K562 (cell line): ENCODE measurements around the gene SERTAD2. TPM values are rescaled to one million over a fixed set of nuclear protein-coding genes. Genes with fewer than 3 reads are reported as not detected.
A peak's percentile ranks its signal among the peaks of the same experiment; 100 is the strongest.

Source experiments
- ATF7 ChIP-seq: fragments of 450-650 bp; IDR thresholded peaks from 2 replicates; pipeline ENCODE4 v1.7.1; 2014; ENCODE audit warnings: mild to moderate bottlenecking, moderate library complexity
- BRCA1 ChIP-seq, 2 experiments: fragments of 450-650 bp in 1 of 2; sonication (generic) in 1 of 2; formaldehyde crosslinking in 1 of 2; IDR thresholded peaks; 2 replicates each; pipeline versions ENCODE4 v1.5.0 to v1.6.1; 2017 to 2020; ENCODE audit warnings: mild to moderate bottlenecking in 1 of 2, missing genetic modification reagents in 1 of 2
- CTBP1 ChIP-seq: fragments of 450-650 bp; IDR thresholded peaks from 2 replicates; pipeline ENCODE4 v1.6.1; 2016; ENCODE audit warnings: borderline replicate concordance
- ILK ChIP-seq: fragments of 450-650 bp; IDR thresholded peaks from 2 replicates; pipeline ENCODE4 v1.6.1; 2016; ENCODE audit warnings: missing genetic modification characterization, low read depth, mild to moderate bottlenecking, missing compliant biosample characterization, moderate library complexity, borderline replicate concordance
- KDM1A ChIP-seq, 2 experiments: fragments of 450-650 bp; IDR thresholded peaks; 2 replicates each; pipeline ENCODE4 v1.6.1; 2016; ENCODE audit warnings: mild to moderate bottlenecking in 2 of 2
- MAX ChIP-seq: sonication (generic); formaldehyde crosslinking; IDR thresholded peaks from 2 replicates; pipeline ENCODE4 v1.9.0; 2022; ENCODE audit warnings: mild to moderate bottlenecking, missing genetic modification reagents
- NKRF ChIP-seq: fragments of 450-650 bp; IDR thresholded peaks from 2 replicates; pipeline ENCODE4 v1.6.1; 2016; ENCODE audit warnings: borderline replicate concordance
- NONO ChIP-seq, 2 experiments: fragments of 200-400 bp in 1 of 2; fragments of 450-650 bp in 1 of 2; formaldehyde crosslinking in 1 of 2; IDR thresholded peaks; 2 replicates each; pipeline ENCODE4 v1.6.1; 2017; ENCODE audit warnings: low read depth in 2 of 2, mild to moderate bottlenecking in 2 of 2, moderate library complexity in 2 of 2, low read length in 1 of 2
- PBX2 ChIP-seq, 2 experiments: IDR thresholded peaks in 1 of 2; conservative IDR thresholded peaks in 1 of 2; 2 replicates each; pipeline ENCODE4 v1.6.1; 2016; ENCODE audit warnings: low read depth in 2 of 2, mild to moderate bottlenecking in 1 of 2, missing compliant biosample characterization in 1 of 2, missing genetic modification characterization in 1 of 2, moderate library complexity in 1 of 2
- POLR2G ChIP-seq: fragments of 200-400 bp; formaldehyde crosslinking; IDR thresholded peaks from 2 replicates; pipeline ENCODE4 v1.6.1; 2017; ENCODE audit warnings: low read depth, mild to moderate bottlenecking, antibody characterized with exemption, low read length, moderate library complexity
- RAD51 ChIP-seq: fragments of 450-650 bp; IDR thresholded peaks from 2 replicates; pipeline ENCODE4 v1.7.1; 2016; ENCODE audit warnings: low read depth, mild to moderate bottlenecking, borderline replicate concordance
- SAFB2 ChIP-seq: fragments of 200-400 bp; formaldehyde crosslinking; IDR thresholded peaks from 2 replicates; pipeline ENCODE4 v1.6.1; 2018; ENCODE audit warnings: borderline replicate concordance, low read length, low read depth, moderate library complexity; ENCODE audit not compliant: severe bottlenecking
- SIRT6 ChIP-seq: IDR thresholded peaks from one replicate; pipeline ENCODE4 v1.6.1; 2012; ENCODE audit warnings: low read depth, mild to moderate bottlenecking, control low read depth, inconsistent platforms, low read length, moderate library complexity
- SREBF1 ChIP-seq: fragments of 150-350 bp; IDR thresholded peaks from 2 replicates; pipeline ENCODE4 v1.6.1; 2014; ENCODE audit warnings: antibody characterized with exemption, low read depth, low read length, borderline replicate concordance
- TBL1XR1 ChIP-seq, 2 experiments: IDR thresholded peaks; 2 replicates each; pipeline ENCODE4 v1.6.1; 2012; ENCODE audit warnings: improper control_type of control experiment in 2 of 2, low read length in 2 of 2, mild to moderate bottlenecking in 1 of 2
- TBP ChIP-seq: optimal IDR thresholded peaks from 2 replicates; pipeline ENCODE3; 2011; ENCODE audit warnings: low read depth, low read length, improper control_type of control experiment
- ZBTB7A ChIP-seq: IDR thresholded peaks from 2 replicates; pipeline ENCODE4 v1.6.1; 2011; ENCODE audit warnings: low read depth, mild to moderate bottlenecking, low read length, moderate library complexity, borderline replicate concordance; ENCODE audit not compliant: control insufficient read depth
- ZNF253 ChIP-seq: fragments of 250-450 bp; sonication (Bioruptor Pico); conservative IDR thresholded peaks from 2 replicates; pipeline ENCODE4 v1.6.1; 2021; ENCODE audit warnings: mild to moderate bottlenecking
- polyA plus RNA-seq, 8 experiments: library from polyadenylated mRNA; depleted of rRNA in 4 of 8; stranded (reverse) in 5 of 8; unstranded in 3 of 8; fragments of >200 nt; fragmentation: Nextera tagmentation in 2 of 8; fragmentation: Illumina TruSeq in 1 of 8; extraction: Ambion mirVana in 2 of 8; extraction: Trizol in 1 of 8; gene quantifications; 2 replicates each; pipeline versions ENCODE4 v1.2.1 to v1.2.3, GENCODE V29; 2011 to 2014; ENCODE audit warnings: inconsistent platforms in 1 of 8, missing spikeins in 1 of 8
- total RNA-seq, 7 experiments: library from RNA; depleted of rRNA in 6 of 7; stranded (reverse); fragments of >200 nt in 6 of 7; fragmentation: Illumina TruSeq in 2 of 7; extraction: Trizol in 2 of 7; gene quantifications; 2 replicates each; pipeline versions ENCODE4 v1.2.1 to v1.2.3, GENCODE V29; 2011 to 2021; ENCODE audit warnings: low replicate concordance in 1 of 7
- TF ChIP-seq, protein P1 (sequence below): fragments of 250-450 bp; sonication (Bioruptor Pico); IDR thresholded peaks from 2 replicates; pipeline ENCODE4 v1.8.0; 2022; ENCODE audit warnings: inconsistent platforms

Gene SERTAD2
- total and polyA plus RNA-seq, 9 of the 15 experiments (the other 6 are each of a cell fraction or from before 2014, with no cell fraction given), result 3.0 to 12.5 (median 6.1) TPM

DNA sequence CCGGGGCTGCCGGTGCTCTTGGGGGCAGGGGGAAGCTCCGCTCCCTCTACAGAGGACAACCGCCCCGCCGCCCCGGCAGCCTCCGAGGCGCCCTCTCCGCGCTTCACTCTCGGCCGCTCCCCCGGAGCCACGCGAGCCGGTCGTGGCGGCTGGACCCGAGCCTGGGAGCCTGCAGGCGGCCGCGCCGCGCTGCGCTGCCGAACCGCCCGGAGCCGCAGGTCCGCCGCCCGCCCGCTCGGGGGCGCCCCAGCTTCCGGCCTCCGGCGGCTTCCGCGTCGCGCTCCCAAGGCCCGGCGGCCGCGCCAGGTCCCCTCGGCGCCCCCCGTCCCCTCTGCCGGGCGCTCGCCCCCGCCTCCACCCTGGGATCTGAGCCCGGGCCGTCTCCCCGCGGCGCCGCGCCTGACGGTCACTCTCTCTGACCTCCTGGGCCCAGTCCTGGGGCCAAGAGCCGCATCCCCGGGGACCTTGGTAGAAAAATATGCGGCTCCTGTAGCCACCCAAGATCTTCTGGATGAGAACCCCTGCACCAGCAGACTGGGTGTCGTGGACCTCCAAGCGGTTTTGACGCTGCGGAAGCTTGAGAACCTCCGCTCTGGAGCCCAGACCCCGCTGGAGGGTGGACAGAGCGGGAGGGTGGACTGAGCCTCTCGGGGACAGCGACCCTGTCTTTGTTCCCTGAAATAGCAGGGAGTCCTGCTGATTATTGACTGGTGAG is 44.3 kb downstream of the SERTAD2 start (continued):
- no peak for TF ChIP-seq NKRF
- no peak for TF ChIP-seq PBX2 (CRISPR knock-in tag; IDR thresholded peaks at IDR 0.05; ENCODE audit: low read depth)
- no peak for TF ChIP-seq PBX2 (tag; conservative IDR thresholded peaks at IDR 0.05; ENCODE audit: low read depth)
- TF ChIP-seq MAX, result 0 out of 2 replicates have a peak, but pooled peaks have one; percentile 32
- TF ChIP-seq SREBF1, result no peak
- TF ChIP-seq BRCA1 (IDR thresholded peaks at IDR 0.05), result no peak
- no peak for TF ChIP-seq BRCA1 (CRISPR knock-in tag; IDR thresholded peaks at IDR 0.05)
- TF ChIP-seq CTBP1, result peak; percentile 64
- no peak for TF ChIP-seq SIRT6
- TF ChIP-seq TBP, result peak; percentile 62
- peak in 1 of 2 experiments; percentile 71; a peak in 2 of 4 replicates for TF ChIP-seq NONO (IDR thresholded peaks at IDR 0.05; ENCODE audit: low read depth in 2 of 2, low read length in 1 of 2)
- TF ChIP-seq ILK, result no peak
- no peak for TF ChIP-seq ZNF253
- TF ChIP-seq, protein P1, sequence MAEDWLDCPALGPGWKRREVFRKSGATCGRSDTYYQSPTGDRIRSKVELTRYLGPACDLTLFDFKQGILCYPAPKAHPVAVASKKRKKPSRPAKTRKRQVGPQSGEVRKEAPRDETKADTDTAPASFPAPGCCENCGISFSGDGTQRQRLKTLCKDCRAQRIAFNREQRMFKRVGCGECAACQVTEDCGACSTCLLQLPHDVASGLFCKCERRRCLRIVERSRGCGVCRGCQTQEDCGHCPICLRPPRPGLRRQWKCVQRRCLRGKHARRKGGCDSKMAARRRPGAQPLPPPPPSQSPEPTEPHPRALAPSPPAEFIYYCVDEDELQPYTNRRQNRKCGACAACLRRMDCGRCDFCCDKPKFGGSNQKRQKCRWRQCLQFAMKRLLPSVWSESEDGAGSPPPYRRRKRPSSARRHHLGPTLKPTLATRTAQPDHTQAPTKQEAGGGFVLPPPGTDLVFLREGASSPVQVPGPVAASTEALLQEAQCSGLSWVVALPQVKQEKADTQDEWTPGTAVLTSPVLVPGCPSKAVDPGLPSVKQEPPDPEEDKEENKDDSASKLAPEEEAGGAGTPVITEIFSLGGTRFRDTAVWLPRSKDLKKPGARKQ, result no peak
- TF ChIP-seq TBL1XR1 (IDR thresholded peaks at IDR 0.05; ENCODE audit: low read length in 2 of 2), result no peak
- TF ChIP-seq RAD51, result no peak
- peak; percentile 51 for TF ChIP-seq ATF7
- TF ChIP-seq ZBTB7A, result peak; percentile 93
- no peak for TF ChIP-seq KDM1A (IDR thresholded peaks at IDR 0.05)
- peak; percentile 94 for TF ChIP-seq POLR2G
- no peak for TF ChIP-seq SAFB2
